Fibroblast of mammary gland (primary cell): ENCODE results near the gene ALOX15B.
"Not testable (repeated sequence)": the region's sequence is repeated elsewhere in the genome, so short reads cannot be mapped to it uniquely, and the experiment has no call there.

Experiments
- DNase-seq: peaks from one replicate; pipeline ENCODE4 v3.0.0-alpha.2; 2010; ENCODE audit warnings: low read depth
- H3K4me3 ChIP-seq: 2 replicates; pipeline ENCODE4 v1.5.1; 2011; ENCODE audit warnings: low read depth, mild to moderate bottlenecking, low read length, moderate library complexity; ENCODE audit not compliant: control insufficient read depth
- TF ChIP-seq, protein P1 (sequence below): conservative IDR thresholded peaks from 2 replicates; pipeline ENCODE4 v1.5.1; 2011; ENCODE audit warnings: low read depth, low read length, inconsistent platforms; ENCODE audit not compliant: control insufficient read depth, insufficient read depth

The ALOX15B gene

DNA sequence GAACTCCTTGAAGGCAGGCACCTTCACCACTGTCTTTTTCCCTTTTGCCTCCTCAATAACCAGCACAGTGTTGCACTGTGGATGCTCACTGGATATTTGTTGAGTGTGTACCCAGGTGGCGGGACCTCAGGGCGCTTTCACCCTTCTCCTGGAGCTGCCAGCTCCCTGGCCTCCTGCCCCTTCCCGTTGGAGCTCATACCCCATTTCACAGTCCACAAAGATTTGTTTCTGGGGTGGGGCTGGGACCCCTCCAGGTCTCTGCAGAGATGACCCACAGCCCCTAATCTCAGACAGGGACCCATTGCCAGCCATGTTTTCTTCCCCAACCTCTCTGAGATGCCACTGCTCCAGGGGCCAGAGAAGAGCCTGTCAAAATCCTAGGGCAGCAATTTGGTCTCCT is 36.2 kb downstream of the ALOX15B start:
- TF ChIP-seq, protein P1, sequence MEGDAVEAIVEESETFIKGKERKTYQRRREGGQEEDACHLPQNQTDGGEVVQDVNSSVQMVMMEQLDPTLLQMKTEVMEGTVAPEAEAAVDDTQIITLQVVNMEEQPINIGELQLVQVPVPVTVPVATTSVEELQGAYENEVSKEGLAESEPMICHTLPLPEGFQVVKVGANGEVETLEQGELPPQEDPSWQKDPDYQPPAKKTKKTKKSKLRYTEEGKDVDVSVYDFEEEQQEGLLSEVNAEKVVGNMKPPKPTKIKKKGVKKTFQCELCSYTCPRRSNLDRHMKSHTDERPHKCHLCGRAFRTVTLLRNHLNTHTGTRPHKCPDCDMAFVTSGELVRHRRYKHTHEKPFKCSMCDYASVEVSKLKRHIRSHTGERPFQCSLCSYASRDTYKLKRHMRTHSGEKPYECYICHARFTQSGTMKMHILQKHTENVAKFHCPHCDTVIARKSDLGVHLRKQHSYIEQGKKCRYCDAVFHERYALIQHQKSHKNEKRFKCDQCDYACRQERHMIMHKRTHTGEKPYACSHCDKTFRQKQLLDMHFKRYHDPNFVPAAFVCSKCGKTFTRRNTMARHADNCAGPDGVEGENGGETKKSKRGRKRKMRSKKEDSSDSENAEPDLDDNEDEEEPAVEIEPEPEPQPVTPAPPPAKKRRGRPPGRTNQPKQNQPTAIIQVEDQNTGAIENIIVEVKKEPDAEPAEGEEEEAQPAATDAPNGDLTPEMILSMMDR: no peak
- no peak for DNase-seq
- no peak overlapping the region for H3K4me3 ChIP-seq

DNA sequence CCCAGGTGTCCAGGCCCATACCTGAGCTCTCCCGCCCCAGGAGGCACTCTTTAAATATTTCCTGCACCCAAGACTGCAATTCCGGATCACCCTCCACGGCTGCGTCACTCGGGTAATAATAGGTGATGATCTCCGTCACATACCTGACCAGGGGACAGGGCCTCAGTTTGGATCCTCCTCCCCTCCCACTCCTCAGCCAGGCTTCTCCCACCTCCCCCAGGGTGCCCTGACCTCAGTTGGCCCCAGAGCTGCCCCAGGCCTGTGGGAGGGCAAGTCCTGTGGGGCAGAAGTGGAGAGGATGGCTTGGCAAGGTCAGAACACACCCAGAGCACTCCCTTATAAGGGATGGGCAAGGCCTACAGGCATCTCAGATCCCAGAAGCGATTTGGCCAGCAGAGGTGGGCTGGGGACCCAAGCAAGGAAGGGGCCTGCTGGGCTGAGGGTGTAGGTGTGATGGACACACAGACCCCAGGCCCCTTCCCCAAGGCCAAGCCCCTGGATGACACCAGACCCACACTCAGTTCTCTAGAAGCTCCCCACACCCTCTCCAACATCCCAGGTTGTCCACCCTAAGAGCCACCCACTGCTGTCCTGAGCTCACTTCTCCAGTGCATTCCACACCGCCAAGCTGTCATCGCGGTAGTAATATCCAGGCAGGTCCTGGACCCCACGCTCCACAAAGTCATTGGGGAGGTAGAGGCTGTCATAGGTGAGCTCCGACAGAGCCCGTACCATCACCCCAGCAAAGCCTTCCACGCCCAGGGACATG is 36.9 kb downstream of the ALOX15B start:
- no peak for DNase-seq
- no peak overlapping the region for H3K4me3 ChIP-seq
- TF ChIP-seq, protein P1: no peak

DNA sequence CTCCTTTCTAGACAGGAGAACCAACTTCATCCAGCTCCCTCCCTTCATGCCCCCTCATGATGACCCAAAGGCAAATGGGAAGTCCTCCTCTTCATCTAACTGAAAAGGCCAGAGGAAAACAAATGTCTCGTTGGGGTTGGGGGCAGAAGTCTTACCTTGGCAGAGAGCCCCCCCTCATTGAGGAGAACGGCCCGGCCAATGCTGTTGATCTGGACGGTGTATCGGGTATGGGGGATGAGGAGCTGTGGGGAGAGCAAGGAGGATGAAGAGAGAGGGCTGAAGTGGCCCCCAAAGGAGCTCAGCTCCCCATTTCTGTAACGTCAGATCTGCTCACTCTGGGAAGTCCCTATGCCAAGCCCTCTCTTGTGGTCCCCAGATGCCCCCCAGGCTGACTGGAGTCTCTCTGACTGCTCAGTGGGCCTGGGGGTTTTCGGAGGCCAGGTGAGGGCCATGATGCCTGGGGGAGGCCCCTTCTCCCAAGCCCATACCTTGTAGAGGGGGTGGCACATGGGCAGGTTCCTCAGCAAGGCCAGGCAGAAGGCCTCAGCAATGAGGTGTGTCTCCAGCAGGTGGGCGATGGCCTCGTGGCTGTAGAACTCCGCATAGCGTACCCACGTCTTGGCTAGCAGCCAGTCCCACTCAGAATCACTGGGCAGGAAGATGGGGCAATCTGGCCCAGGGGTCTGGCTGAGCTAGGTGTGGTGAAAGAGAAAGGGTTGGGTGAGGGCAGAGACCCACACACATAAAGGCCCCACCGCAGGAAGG is 37.8 kb downstream of the ALOX15B start:
- TF ChIP-seq, protein P1: no peak
- no peak for DNase-seq
- H3K4me3 ChIP-seq: no peak overlapping the region

DNA sequence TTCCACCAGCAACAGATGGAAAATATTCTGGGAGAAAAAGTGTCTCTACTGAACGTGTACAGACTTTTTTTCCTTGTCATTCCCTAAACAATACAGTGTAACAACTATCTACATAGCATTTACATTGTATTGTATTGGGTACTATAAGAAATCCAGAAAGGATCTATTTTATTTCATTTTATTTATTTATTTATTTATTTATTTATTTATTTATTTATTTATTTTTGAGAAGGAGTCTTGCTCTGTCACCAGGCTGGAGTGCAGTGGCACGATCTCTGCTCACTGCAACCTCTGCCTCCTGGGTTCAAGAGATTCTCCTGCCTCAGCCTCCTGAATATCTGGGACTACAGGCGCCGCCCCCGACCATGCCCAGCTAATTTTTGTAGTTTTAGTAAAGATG is 39.1 kb downstream of the ALOX15B start:
- DNase-seq, H3K4me3 ChIP-seq: not testable (repeated sequence)

DNA sequence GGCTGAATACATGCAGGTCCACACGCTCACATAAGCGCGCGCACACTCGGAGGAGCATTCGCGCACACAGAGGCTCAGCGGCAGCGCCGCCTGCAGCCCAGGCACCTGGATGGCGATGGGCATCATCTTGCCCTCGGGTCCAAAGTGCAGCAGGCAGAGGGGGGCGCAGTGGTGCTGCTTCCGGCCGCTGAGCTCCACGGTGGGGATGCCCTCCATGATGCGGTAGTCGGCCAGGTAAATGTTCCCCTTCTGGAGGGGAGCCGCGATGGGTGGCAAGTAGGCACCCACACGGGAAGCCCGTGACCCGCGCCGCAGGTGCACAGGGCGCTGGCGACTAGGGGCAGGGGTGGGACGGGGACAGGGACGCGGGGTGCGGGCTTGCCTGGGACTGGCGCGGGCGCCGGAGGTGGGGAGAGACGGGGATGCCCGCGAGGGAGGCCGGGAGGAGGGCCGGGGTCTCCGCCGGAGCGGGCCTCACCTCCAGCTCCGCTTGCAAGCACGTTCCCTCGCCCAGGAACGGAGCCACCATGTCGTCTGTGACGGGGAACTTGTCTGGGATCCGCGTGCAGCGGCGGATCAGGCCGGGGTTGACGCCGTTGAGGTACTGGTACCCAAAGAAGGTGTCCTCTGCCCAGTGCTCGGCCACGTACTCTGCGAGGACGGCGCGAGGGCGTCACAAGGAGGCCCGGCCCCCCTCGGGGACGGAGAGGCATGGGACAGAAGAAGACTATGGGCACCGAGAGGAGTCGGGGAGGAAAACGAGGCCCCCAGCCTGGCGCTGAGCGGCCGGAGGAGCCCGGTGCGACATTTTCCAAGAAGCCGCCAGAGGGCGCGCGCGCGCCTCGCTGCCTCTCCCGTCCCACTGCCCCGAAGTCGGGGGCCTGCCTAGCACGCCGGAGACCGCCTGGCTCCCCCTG is 40.7 kb downstream of the ALOX15B start:
- DNase-seq: peak; percentile 39
- TF ChIP-seq, protein P1: peak; percentile 59
- H3K4me3 ChIP-seq: peak overlapping the region; percentile 37

DNA sequence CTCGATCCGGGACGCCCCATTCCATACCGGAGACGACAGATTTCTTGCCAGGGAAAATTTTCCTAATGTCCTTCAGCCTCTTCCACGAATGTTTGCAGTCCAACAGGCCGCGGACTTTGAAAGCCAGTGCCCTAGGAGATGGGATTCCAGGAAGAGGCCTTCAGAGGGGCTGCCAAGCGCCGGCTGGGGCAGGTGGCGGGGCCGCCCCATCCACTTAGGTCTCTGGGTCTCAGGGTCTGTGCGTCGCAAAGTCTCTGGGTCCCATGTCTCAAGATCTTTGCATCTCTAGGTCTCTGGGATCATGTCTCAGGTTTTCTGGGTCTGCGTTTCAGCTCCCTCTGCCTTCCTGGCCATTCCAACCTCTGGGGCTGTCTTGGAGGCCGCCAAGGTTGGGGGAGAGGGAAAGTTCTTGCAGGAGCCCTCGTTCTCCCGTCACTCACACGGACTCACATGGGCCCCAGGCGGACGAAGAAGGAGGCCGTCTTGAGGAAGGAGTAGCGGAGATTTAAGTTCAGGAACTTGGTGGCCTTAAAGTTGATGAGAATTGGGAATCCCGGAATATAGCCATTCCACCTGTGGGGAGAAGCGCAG is 41.4 kb downstream of the ALOX15B start:
- TF ChIP-seq, protein P1: no peak
- DNase-seq: no peak
- H3K4me3 ChIP-seq: peak overlapping the region; percentile 37
